GM12878 (cell line): ENCODE results near the gene CDH5. TPM values are rescaled to one million over a fixed set of nuclear protein-coding genes. Genes with fewer than 3 reads are reported as not detected.

Experiments
- ATAC-seq: fragments of 200-7000 bp; cut with Tn5 transposase; 3 replicates; pipeline ENCODE4 v1.9.1; 2020; ENCODE audit warnings: mild to moderate bottlenecking, moderate library complexity
- BruUV-seq: library from RNA; stranded (reverse); fragments of 400-500 nt; replicated peaks from 2 replicates; lab custom pipeline; 2021; lab: Mats Ljungman, UMichigan
- CTCF ChIA-PET: fragments of 300-600 bp; sonication (Branson Sonifier 250); formaldehyde crosslinking; extraction: SDS; loops from one replicate; lab custom pipeline; 2021; ENCODE audit warnings: inconsistent platforms; lab: Yijun Ruan, JAX
- POLR2A ChIA-PET: fragments of 350-600 bp; formaldehyde crosslinking; extraction: SDS; loops from one replicate; lab custom pipeline; 2021; ENCODE audit warnings: inconsistent platforms; lab: Charles Lee
- RAD21 ChIA-PET: fragments of 300-600 bp; sonication (Branson Sonifier 250); formaldehyde crosslinking; loops from one replicate; lab custom pipeline; 2023; ENCODE audit warnings: antibody characterized with exemption; ENCODE audit not compliant: unreplicated experiment; lab: Charles Lee
- SMC1A ChIA-PET: fragments of 300-600 bp; sonication (Branson Sonifier 250); formaldehyde crosslinking; loops from one replicate; lab custom pipeline; 2023; ENCODE audit not compliant: unreplicated experiment, uncharacterized antibody; lab: Charles Lee
- DNase-seq: peaks from one replicate; pipeline ENCODE4 v3.0.0-alpha.2; 2011; ENCODE audit warnings: low read depth, low spot score
- FAIRE-seq: peaks from 3 replicates; lab custom pipeline; 2011; peaks lifted over from hg19 to GRCh38; lab: Jason Lieb, UNC
- H2AFZ ChIP-seq: 2 replicates; pipeline ENCODE4 v1.6.0; 2011; ENCODE audit warnings: low read depth, low read length, control low read depth; ENCODE audit not compliant: control insufficient read depth
- H3K27ac ChIP-seq: 2 replicates; pipeline ENCODE4 v1.5.1; 2011; ENCODE audit warnings: control low read depth; ENCODE audit not compliant: control insufficient read depth, insufficient read depth
- H3K27me3 ChIP-seq, 2 experiments: replicated peaks in 1 of 2; 2 replicates each; pipeline versions ENCODE4 v1.6.0 to v1.6.1; 2011; ENCODE audit warnings: low read length in 1 of 2; ENCODE audit not compliant: control insufficient read depth in 2 of 2, insufficient read depth in 2 of 2
- H3K36me3 ChIP-seq, 2 experiments: 2 replicates each; pipeline ENCODE4 v1.5.1; 2011; ENCODE audit warnings: low read length in 1 of 2; ENCODE audit not compliant: control insufficient read depth in 2 of 2, insufficient read depth in 2 of 2
- H3K4me1 ChIP-seq: 2 replicates; pipeline ENCODE4 v1.6.1; 2011; ENCODE audit warnings: mild to moderate bottlenecking, low read length, moderate library complexity, mixed read lengths; ENCODE audit not compliant: control insufficient read depth, insufficient read depth
- H3K4me2 ChIP-seq: 2 replicates; pipeline ENCODE4 v1.6.0; 2011; ENCODE audit warnings: control low read depth; ENCODE audit not compliant: control insufficient read depth, insufficient read depth
- H3K4me3 ChIP-seq: fragments of 200-600 bp; sonication (generic); 2 replicates; pipeline ENCODE4 v1.5.1; 2016
- H3K79me2 ChIP-seq: 2 replicates; pipeline ENCODE4 v1.6.0; 2011; ENCODE audit warnings: low read length; ENCODE audit not compliant: control insufficient read depth, insufficient read depth
- H3K9ac ChIP-seq: 2 replicates; pipeline ENCODE4 v1.8.0; 2011; ENCODE audit warnings: low read length, control low read depth, mixed read lengths; ENCODE audit not compliant: control insufficient read depth, insufficient read depth
- H3K9me3 ChIP-seq: replicated peaks from 3 replicates; pipeline ENCODE4 v1.5.1; 2011; ENCODE audit warnings: mild to moderate bottlenecking, low read length; ENCODE audit not compliant: control insufficient read depth, insufficient read depth
- H4K20me1 ChIP-seq: 2 replicates; pipeline ENCODE4 v1.6.0; 2011; ENCODE audit not compliant: control insufficient read depth, insufficient read depth
- CREM ChIP-seq: IDR thresholded peaks from 2 replicates; pipeline ENCODE4 v1.6.1; 2014; ENCODE audit warnings: antibody characterized with exemption, low read depth
- EED ChIP-seq: sonication (generic); IDR thresholded peaks from 2 replicates; pipeline ENCODE4 v1.6.1; 2016; ENCODE audit warnings: antibody characterized with exemption, low read depth
- GABPA ChIP-seq: IDR thresholded peaks from 2 replicates; pipeline ENCODE4 v1.6.1; 2014; ENCODE audit warnings: antibody characterized with exemption, low read depth, mild to moderate bottlenecking, inconsistent platforms
- POLR2A ChIP-seq: IDR thresholded peaks from 2 replicates; pipeline ENCODE4 v1.6.1; 2011; ENCODE audit warnings: low read depth, mild to moderate bottlenecking, low read length
- SMAD1 ChIP-seq: fragments of 450-650 bp; IDR thresholded peaks from 2 replicates; pipeline ENCODE4 v1.6.1; 2018; ENCODE audit warnings: mild to moderate bottlenecking, low read depth; ENCODE audit not compliant: partially characterized antibody
- SMAD5 ChIP-seq: IDR thresholded peaks from 2 replicates; pipeline ENCODE4 v1.6.1; 2016; ENCODE audit warnings: antibody characterized with exemption, low read depth
- STAT3 ChIP-seq: IDR thresholded peaks from 2 replicates; pipeline ENCODE4 v1.6.1; 2011; ENCODE audit warnings: low read depth, low read length, improper control_type of control experiment
- WGBS: methylation state at CpG from one replicate; pipeline ENCODE4 v1.1.6; 2016; ENCODE audit warnings: low lambda C conversion rate; ENCODE audit not compliant: insufficient replicate concordance, insufficient coverage; ENCODE audit errors: missing lambda C conversion rate; 5-methylcytosine and 5-hydroxymethylcytosine counted together
- in situ Hi-C: fragments of 300-500 bp; cut with MboI; formaldehyde crosslinking; loops from 9 replicates; pipeline ENCODE4 v1.14.3; 2018; ENCODE audit warnings: mixed read lengths
- intact Hi-C: fragments of 100-400 bp; cut with micrococcal nuclease; formaldehyde crosslinking; loops from one replicate; pipeline ENCODE4 v1.14.2; 2022; ENCODE audit not compliant: unreplicated experiment
- polyA plus RNA-seq, 11 experiments: library from polyadenylated mRNA; depleted of rRNA in 4 of 11; unstranded in 6 of 11; stranded (reverse) in 5 of 11; fragments of >200 nt; fragmentation: Nextera tagmentation in 4 of 11; fragmentation: Illumina TruSeq in 1 of 11; extraction: Ambion mirVana in 4 of 11; extraction: Trizol in 1 of 11; gene quantifications; 1 replicate in 1 of 11; 2 replicates in 10 of 11; pipeline versions ENCODE4 v1.2.1 to v1.2.3, GENCODE V29; 2011 to 2016; ENCODE audit warnings: inconsistent platforms in 2 of 11, missing spikeins in 2 of 11, low read depth in 1 of 11
- total RNA-seq, 4 experiments: library from RNA; depleted of rRNA in 3 of 4; stranded (reverse); fragments of >200 nt in 3 of 4; fragmentation: Illumina TruSeq in 1 of 4; extraction: Trizol in 1 of 4; gene quantifications; 2 replicates each; pipeline versions ENCODE4 v1.2.1 to v1.2.3, GENCODE V29; 2013 to 2021
- TF ChIP-seq, protein P1 (sequence below): fragments of 450-650 bp; formaldehyde crosslinking; IDR thresholded peaks from 2 replicates; pipeline ENCODE4 v1.5.0; 2022; ENCODE audit warnings: mild to moderate bottlenecking, missing genetic modification characterization
- TF ChIP-seq, protein P2 (sequence below): fragments of 450-650 bp; IDR thresholded peaks from 2 replicates; pipeline ENCODE4 v1.6.1; 2016; ENCODE audit warnings: mild to moderate bottlenecking

CDH5 gene
- total and polyA plus RNA-seq, 10 of the 15 experiments (the other 5 are each of a cell fraction or from before 2014, with no cell fraction given) = not detected

GRCh38 chr16:66422366-66422765 is 55.9 kb downstream of the CDH5 start (continued):
- TF ChIP-seq, protein P1, sequence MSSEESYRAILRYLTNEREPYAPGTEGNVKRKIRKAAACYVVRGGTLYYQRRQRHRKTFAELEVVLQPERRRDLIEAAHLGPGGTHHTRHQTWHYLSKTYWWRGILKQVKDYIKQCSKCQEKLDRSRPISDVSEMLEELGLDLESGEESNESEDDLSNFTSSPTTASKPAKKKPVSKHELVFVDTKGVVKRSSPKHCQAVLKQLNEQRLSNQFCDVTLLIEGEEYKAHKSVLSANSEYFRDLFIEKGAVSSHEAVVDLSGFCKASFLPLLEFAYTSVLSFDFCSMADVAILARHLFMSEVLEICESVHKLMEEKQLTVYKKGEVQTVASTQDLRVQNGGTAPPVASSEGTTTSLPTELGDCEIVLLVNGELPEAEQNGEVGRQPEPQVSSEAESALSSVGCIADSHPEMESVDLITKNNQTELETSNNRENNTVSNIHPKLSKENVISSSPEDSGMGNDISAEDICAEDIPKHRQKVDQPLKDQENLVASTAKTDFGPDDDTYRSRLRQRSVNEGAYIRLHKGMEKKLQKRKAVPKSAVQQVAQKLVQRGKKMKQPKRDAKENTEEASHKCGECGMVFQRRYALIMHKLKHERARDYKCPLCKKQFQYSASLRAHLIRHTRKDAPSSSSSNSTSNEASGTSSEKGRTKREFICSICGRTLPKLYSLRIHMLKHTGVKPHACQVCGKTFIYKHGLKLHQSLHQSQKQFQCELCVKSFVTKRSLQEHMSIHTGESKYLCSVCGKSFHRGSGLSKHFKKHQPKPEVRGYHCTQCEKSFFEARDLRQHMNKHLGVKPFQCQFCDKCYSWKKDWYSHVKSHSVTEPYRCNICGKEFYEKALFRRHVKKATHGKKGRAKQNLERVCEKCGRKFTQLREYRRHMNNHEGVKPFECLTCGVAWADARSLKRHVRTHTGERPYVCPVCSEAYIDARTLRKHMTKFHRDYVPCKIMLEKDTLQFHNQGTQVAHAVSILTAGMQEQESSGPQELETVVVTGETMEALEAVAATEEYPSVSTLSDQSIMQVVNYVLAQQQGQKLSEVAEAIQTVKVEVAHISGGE (CRISPR knock-in tag) = no peak
- no peak for TF ChIP-seq SMAD1
- TF ChIP-seq STAT3 = no peak
- no peak for TF ChIP-seq EED
- TF ChIP-seq POLR2A = no peak
- TF ChIP-seq GABPA = no peak

GRCh38 chr16:66423177-66423576 is 56.7 kb downstream of the CDH5 start:
- Histone ChIP-seq H3K36me3 (no peaks in the 10 kb centered on the region), H2AFZ (no peak overlapping the region), H3K9me3 (no peaks in the 10 kb centered on the region; the same call in 2 of the 3 replicates), H3K4me3 (no peak overlapping the region), H3K27ac (no peak overlapping the region), H3K4me2 (no peak overlapping the region), H3K4me1 (no peaks in the 10 kb centered on the region), H3K9ac (no peak overlapping the region), H4K20me1 (no peaks in the 10 kb centered on the region), H3K27me3 (peaks cover 15 to 19% of the 10 kb centered on the region in 2 experiments), H3K79me2 (no peaks in the 10 kb centered on the region)
- 50% methylated on average over 1 of the region's 1 CpG for WGBS
- FAIRE-seq (no peak), DNase-seq (no peak), ATAC-seq (no peak)
- BruUV-seq = no TSS peak
- ChIA-PET SMC1A (interaction anchor here (1.0 kb wide), 1 partner anchor 168 kb away, joined by 3 read pairs; no protein-coding TSS in a partner anchor), POLR2A (no interaction called here), RAD21 (no interaction called here), CTCF (no interaction called here)
- intact Hi-C loops = no loop called here
- TF ChIP-seq, protein P2, sequence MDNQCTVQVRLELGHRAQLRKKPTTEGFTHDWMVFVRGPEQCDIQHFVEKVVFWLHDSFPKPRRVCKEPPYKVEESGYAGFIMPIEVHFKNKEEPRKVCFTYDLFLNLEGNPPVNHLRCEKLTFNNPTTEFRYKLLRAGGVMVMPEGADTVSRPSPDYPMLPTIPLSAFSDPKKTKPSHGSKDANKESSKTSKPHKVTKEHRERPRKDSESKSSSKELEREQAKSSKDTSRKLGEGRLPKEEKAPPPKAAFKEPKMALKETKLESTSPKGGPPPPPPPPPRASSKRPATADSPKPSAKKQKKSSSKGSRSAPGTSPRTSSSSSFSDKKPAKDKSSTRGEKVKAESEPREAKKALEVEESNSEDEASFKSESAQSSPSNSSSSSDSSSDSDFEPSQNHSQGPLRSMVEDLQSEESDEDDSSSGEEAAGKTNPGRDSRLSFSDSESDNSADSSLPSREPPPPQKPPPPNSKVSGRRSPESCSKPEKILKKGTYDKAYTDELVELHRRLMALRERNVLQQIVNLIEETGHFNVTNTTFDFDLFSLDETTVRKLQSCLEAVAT = no peak
- no peak for TF ChIP-seq CREM
- no peak for TF ChIP-seq SMAD5
- in situ Hi-C loops = no loop called here
